ENCODE data around the gene OR8G1. TPM values are rescaled to one million over a fixed set of nuclear protein-coding genes. Genes with fewer than 3 reads are reported as not detected.

OR8G1 gene
- total and polyA plus RNA-seq, 8 donors, result not detected

GRCh38 chr11:124301548-124301947 is 60.7 kb downstream of the OR8G1 start:
- Histone ChIP-seq H3K27ac (no peak overlapping the region), H3K4me1 (no peaks in the 10 kb centered on the region), H3K36me3 (no peaks in the 10 kb centered on the region), H3K4me3 (no peak overlapping the region), H3K9me3 (no peaks in the 10 kb centered on the region), H3K27me3 (no peaks in the 10 kb centered on the region)
- DNase-seq, result no peak
- intact Hi-C loops (cut with DNase I; ENCODE audit: low total_unique reads), result no loop called here
- TF ChIP-seq EP300 (IDR thresholded peaks at IDR 0.05) (no peak), CTCF (IDR thresholded peaks at IDR 0.05) (no peak), POLR2AphosphoS5 (IDR thresholded peaks at IDR 0.05) (no peak), POLR2A (IDR thresholded peaks at IDR 0.05) (no peak)
- 61 to 82% (median 73%) methylated on average over 3 of the region's 3 CpGs for WGBS, 5 donors

- 35 to 51% (median 44%) methylated on average over 3 of the region's 3 CpGs for WGBS, 5 donors
- Histone ChIP-seq H3K4me1 (no peaks in the 10 kb centered on the region), H3K9me3 (no peaks in the 10 kb centered on the region), H3K4me3 (no peak overlapping the region), H3K36me3 (no peaks in the 10 kb centered on the region), H3K27me3 (no peaks in the 10 kb centered on the region), H3K27ac (no peak overlapping the region)
- TF ChIP-seq CTCF (IDR thresholded peaks at IDR 0.05) (no peak), POLR2A (IDR thresholded peaks at IDR 0.05) (no peak), POLR2AphosphoS5 (IDR thresholded peaks at IDR 0.05) (no peak), EP300 (IDR thresholded peaks at IDR 0.05) (no peak)
- intact Hi-C loops (cut with DNase I; ENCODE audit: low total_unique reads), result no loop called here
- no peak for DNase-seq
Measured at GRCh38 chr11:124302347-124303125, 61.6 kb downstream of the OR8G1 start.

Other genes with a start within 250 kb of the OR8G1 start
- not detected for gene OR10G6, start 245.9 kb upstream of the OR8G1 start, total RNA-seq
- gene OR10G6, start 245.9 kb upstream of the OR8G1 start, polyA plus RNA-seq, result not detected
- gene OR10G4, start 228.1 kb upstream of the OR8G1 start, total RNA-seq, result 1 to 10 TPM in 1 of 5 donors, under 1 TPM in 1, not detected in 3; 0.73 to 1.2 TPM
- gene OR10G4, start 228.1 kb upstream of the OR8G1 start, polyA plus RNA-seq, result not detected
- gene OR10G9, start 218.1 kb upstream of the OR8G1 start, total RNA-seq, result under 1 TPM in 1 of 5 donors, not detected in 4; 0.73 TPM
- gene OR10G9, start 218.1 kb upstream of the OR8G1 start, polyA plus RNA-seq, result not detected
- not detected for gene OR10G8, start 214.3 kb upstream of the OR8G1 start, total RNA-seq
- gene OR10G8, start 214.3 kb upstream of the OR8G1 start, polyA plus RNA-seq, result not detected
- gene OR10G7, start 199.8 kb upstream of the OR8G1 start, total RNA-seq, result not detected
- gene OR10G7, start 199.8 kb upstream of the OR8G1 start, polyA plus RNA-seq, result not detected
- 100 to 1,000 TPM in 1 of 5 donors, 10 to 100 TPM in 4; 15.4 to 111 (median 39.7) TPM for gene VWA5A, start 125.6 kb upstream of the OR8G1 start, total RNA-seq
- gene VWA5A, start 125.6 kb upstream of the OR8G1 start, polyA plus RNA-seq, result 10 to 100 TPM; 10.1 to 24.1 (median 17.1) TPM
- gene OR10D3, start 57.8 kb upstream of the OR8G1 start, total RNA-seq, result not detected
- gene OR10D3, start 57.8 kb upstream of the OR8G1 start, polyA plus RNA-seq, result not detected
- not detected for gene OR8G5, start 15.3 kb downstream of the OR8G1 start, total RNA-seq
- not detected for gene OR8G5, start 15.3 kb downstream of the OR8G1 start, polyA plus RNA-seq
- not detected for gene OR8D1, start 72.9 kb downstream of the OR8G1 start, total RNA-seq
- not detected for gene OR8D1, start 72.9 kb downstream of the OR8G1 start, polyA plus RNA-seq
- not detected for gene OR8D2, start 79.1 kb downstream of the OR8G1 start, total RNA-seq
- gene OR8D2, start 79.1 kb downstream of the OR8G1 start, polyA plus RNA-seq, result not detected
- not detected for gene OR8B2, start 143.4 kb downstream of the OR8G1 start, total RNA-seq
- not detected for gene OR8B2, start 143.4 kb downstream of the OR8G1 start, polyA plus RNA-seq
- gene OR8B3, start 157.9 kb downstream of the OR8G1 start, total RNA-seq, result not detected
- gene OR8B3, start 157.9 kb downstream of the OR8G1 start, polyA plus RNA-seq, result not detected
- gene OR8B4, start 183.8 kb downstream of the OR8G1 start, total RNA-seq, result not detected
- not detected for gene OR8B4, start 183.8 kb downstream of the OR8G1 start, polyA plus RNA-seq
- gene OR8B8, start 204.6 kb downstream of the OR8G1 start, total RNA-seq, result not detected
- gene OR8B8, start 204.6 kb downstream of the OR8G1 start, polyA plus RNA-seq, result not detected

Data from stomach (tissue), 9 donors.